ENCODE results near the gene HHATL.

HHATL gene

GRCh38 chr3:42667523-42668412 is 34.8 kb downstream of the HHATL start:
- TF ChIP-seq GATA2 (IDR thresholded peaks at IDR 0.05; ENCODE audit: low read depth, low read length) = no peak

GRCh38 chr3:42667096-42667522 is 35.5 kb downstream of the HHATL start:
- TF ChIP-seq GATA3 (IDR thresholded peaks at IDR 0.05; ENCODE audit: low read depth, low read length) (no peak), GATA2 (IDR thresholded peaks at IDR 0.05; ENCODE audit: low read depth, low read length) (no peak)

GRCh38 chr3:42666577-42666998 is 36.0 kb downstream of the HHATL start:
- TF ChIP-seq GATA2 (IDR thresholded peaks at IDR 0.05; ENCODE audit: low read depth, low read length) (no peak), GATA3 (IDR thresholded peaks at IDR 0.05; ENCODE audit: low read depth, low read length) (no peak)

GRCh38 chr3:42666022-42666421 is 36.6 kb downstream of the HHATL start:
- TF ChIP-seq GATA3 (IDR thresholded peaks at IDR 0.05; ENCODE audit: low read depth, low read length) (no peak), GATA2 (IDR thresholded peaks at IDR 0.05; ENCODE audit: low read depth, low read length) (no peak)

- TF ChIP-seq GATA2 (IDR thresholded peaks at IDR 0.05; ENCODE audit: low read depth, low read length) = no peak
- TF ChIP-seq GATA3 (IDR thresholded peaks at IDR 0.05; ENCODE audit: low read depth, low read length) = no peak
Observed at GRCh38 chr3:42665050-42665878, 37.3 kb downstream of the HHATL start.

GRCh38 chr3:42664438-42664803 is 38.2 kb downstream of the HHATL start:
- TF ChIP-seq GATA3 (IDR thresholded peaks at IDR 0.05; ENCODE audit: low read depth, low read length) = no peak
- no peak for TF ChIP-seq GATA2 (IDR thresholded peaks at IDR 0.05; ENCODE audit: low read depth, low read length)

GRCh38 chr3:42663581-42664437 is 38.8 kb downstream of the HHATL start:
- TF ChIP-seq GATA3 (IDR thresholded peaks at IDR 0.05; ENCODE audit: low read depth, low read length) (no peak), GATA2 (IDR thresholded peaks at IDR 0.05; ENCODE audit: low read depth, low read length) (no peak)

GRCh38 chr3:42662813-42663535 is 39.6 kb downstream of the HHATL start:
- no peak for TF ChIP-seq GATA2 (IDR thresholded peaks at IDR 0.05; ENCODE audit: low read depth, low read length)
- no peak for TF ChIP-seq GATA3 (IDR thresholded peaks at IDR 0.05; ENCODE audit: low read depth, low read length)

GRCh38 chr3:42662037-42662812 is 40.4 kb downstream of the HHATL start:
- TF ChIP-seq GATA2 (IDR thresholded peaks at IDR 0.05; ENCODE audit: low read depth, low read length) (no peak), GATA3 (IDR thresholded peaks at IDR 0.05; ENCODE audit: low read depth, low read length) (no peak)

GRCh38 chr3:42661593-42662022 is 41.0 kb downstream of the HHATL start:
- TF ChIP-seq GATA3 (IDR thresholded peaks at IDR 0.05; ENCODE audit: low read depth, low read length) = no peak
- no peak for TF ChIP-seq GATA2 (IDR thresholded peaks at IDR 0.05; ENCODE audit: low read depth, low read length)

GRCh38 chr3:42660898-42661297 is 41.7 kb downstream of the HHATL start:
- no peak for TF ChIP-seq GATA3 (IDR thresholded peaks at IDR 0.05; ENCODE audit: low read depth, low read length)
- no peak for TF ChIP-seq GATA2 (IDR thresholded peaks at IDR 0.05; ENCODE audit: low read depth, low read length)

- TF ChIP-seq GATA3 (IDR thresholded peaks at IDR 0.05; ENCODE audit: low read depth, low read length) (no peak), GATA2 (IDR thresholded peaks at IDR 0.05; ENCODE audit: low read depth, low read length) (no peak)
Observed at GRCh38 chr3:42660131-42660715, 42.4 kb downstream of the HHATL start.

All from SH-SY5Y (cell line).